Astrocyte (in vitro differentiated cells and primary cell): ENCODE results near the gene ARMC9. TPM values are rescaled to one million over a fixed set of nuclear protein-coding genes. Genes with fewer than 3 reads are reported as not detected.

Source experiments
- DNase-seq: peaks from one replicate; pipeline ENCODE4 v3.0.0-alpha.2; 2010; ENCODE audit warnings: low read depth
- FAIRE-seq: peaks from 2 replicates; lab custom pipeline; 2011; peaks lifted over from hg19 to GRCh38; lab: Jason Lieb, UNC
- H2AFZ ChIP-seq: 2 replicates; pipeline ENCODE4 v1.6.0; 2012; ENCODE audit warnings: low read depth, low read length, inconsistent platforms
- H3K27ac ChIP-seq: 2 replicates; pipeline ENCODE4 v1.5.1; 2011; ENCODE audit warnings: low read depth, low read length, inconsistent platforms
- H3K27me3 ChIP-seq: 2 replicates; pipeline ENCODE4 v1.6.0; 2011; ENCODE audit warnings: low read length, inconsistent platforms; ENCODE audit not compliant: insufficient read depth
- H3K36me3 ChIP-seq: 2 replicates; pipeline ENCODE4 v1.5.1; 2011; ENCODE audit warnings: low read length, inconsistent platforms; ENCODE audit not compliant: insufficient read depth
- H3K4me1 ChIP-seq: 2 replicates; pipeline ENCODE4 v1.5.1; 2011; ENCODE audit warnings: low read length, inconsistent platforms; ENCODE audit not compliant: insufficient read depth
- H3K4me2 ChIP-seq: 2 replicates; pipeline ENCODE4 v1.6.0; 2012; ENCODE audit warnings: low read length, inconsistent platforms
- H3K4me3 ChIP-seq: 2 replicates; pipeline ENCODE4 v1.5.1; 2011; ENCODE audit warnings: low read depth, mild to moderate bottlenecking, low read length, inconsistent platforms; ENCODE audit not compliant: insufficient read depth
- H3K79me2 ChIP-seq: 2 replicates; pipeline ENCODE4 v1.6.0; 2012; ENCODE audit warnings: mild to moderate bottlenecking, low read length, inconsistent platforms; ENCODE audit not compliant: insufficient read depth
- H3K9ac ChIP-seq: 2 replicates; pipeline ENCODE4 v1.6.0; 2012; ENCODE audit warnings: mild to moderate bottlenecking, low read length, inconsistent platforms
- H3K9me3 ChIP-seq: 2 replicates; pipeline ENCODE4 v1.5.1; 2012; ENCODE audit warnings: low read depth, mild to moderate bottlenecking, low read length, inconsistent platforms; ENCODE audit not compliant: insufficient read depth
- H4K20me1 ChIP-seq: 2 replicates; pipeline ENCODE4 v1.6.0; 2012; ENCODE audit warnings: low read length, inconsistent platforms; ENCODE audit not compliant: insufficient read depth
- H3K27ac Mint-ChIP-seq: one replicate; pipeline ENCODE4 v1.8.0; 2021; ENCODE audit warnings: mild to moderate bottlenecking, mixed read lengths; ENCODE audit not compliant: unreplicated experiment
- H3K27me3 Mint-ChIP-seq: one replicate; pipeline ENCODE4 v1.8.0; 2021; ENCODE audit warnings: low read depth, mixed read lengths; ENCODE audit not compliant: unreplicated experiment
- H3K36me3 Mint-ChIP-seq: one replicate; pipeline ENCODE4 v1.8.0; 2021; ENCODE audit warnings: low read depth, mixed read lengths; ENCODE audit not compliant: unreplicated experiment
- H3K4me1 Mint-ChIP-seq: one replicate; pipeline ENCODE4 v1.8.0; 2021; ENCODE audit warnings: low read depth, mixed read lengths; ENCODE audit not compliant: unreplicated experiment
- H3K4me3 Mint-ChIP-seq: one replicate; pipeline ENCODE4 v1.8.0; 2021; ENCODE audit warnings: mild to moderate bottlenecking, moderate library complexity, mixed read lengths; ENCODE audit not compliant: unreplicated experiment
- H3K9me3 Mint-ChIP-seq: one replicate; pipeline ENCODE4 v1.8.0; 2021; ENCODE audit warnings: mild to moderate bottlenecking, mixed read lengths; ENCODE audit not compliant: unreplicated experiment
- EZH2 ChIP-seq: IDR thresholded peaks from 2 replicates; pipeline ENCODE4 v1.6.1; 2012; ENCODE audit warnings: mild to moderate bottlenecking, low read length, inconsistent platforms; ENCODE audit not compliant: insufficient read depth
- total RNA-seq: library from RNA; stranded (reverse); gene quantifications from 2 replicates; pipeline ENCODE4 v1.2.1, GENCODE V29; 2021
- TF ChIP-seq, protein P1 (sequence below): IDR thresholded peaks from 2 replicates; pipeline ENCODE4 v1.5.1; 2011; ENCODE audit warnings: low read depth, mild to moderate bottlenecking, inconsistent platforms, low read length, moderate library complexity; ENCODE audit not compliant: insufficient read depth

Gene ARMC9
- total RNA-seq, 1 donor from 2014 or later, result 52.4 TPM

DNA sequence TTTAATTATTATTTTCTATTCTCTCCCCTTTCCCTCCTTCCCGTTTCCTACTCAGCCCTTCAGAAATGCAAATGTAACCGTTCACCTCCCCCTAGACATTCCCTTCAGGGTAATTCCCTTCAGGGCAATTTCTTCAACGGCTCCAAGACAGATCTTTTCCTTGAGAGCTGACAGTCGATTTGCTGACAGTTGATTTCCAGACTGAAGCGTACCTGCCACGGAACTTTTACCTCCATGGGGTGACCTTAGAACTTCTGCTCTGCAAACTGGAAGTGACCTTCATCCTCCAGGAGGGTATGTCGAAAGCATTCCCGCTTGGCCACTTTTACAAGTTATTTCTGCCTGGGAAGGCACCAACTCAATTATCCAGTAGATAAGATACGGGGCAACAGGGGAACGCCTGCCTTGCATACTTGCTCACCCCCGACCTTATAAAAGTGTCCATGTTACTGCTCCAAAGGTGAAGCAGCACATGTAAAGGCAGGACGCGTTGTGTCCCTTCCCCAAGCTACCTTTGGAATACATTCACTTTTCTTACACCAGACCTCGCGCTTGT, 215.6 kb downstream of the ARMC9 start:
- DNase-seq, result no peak
- Histone ChIP-seq H3K27me3 (no peaks in the 10 kb centered on the region), H3K4me2 (no peak overlapping the region), H3K4me1 (peaks cover 5% of the 10 kb centered on the region), H3K27ac (no peak overlapping the region), H2AFZ (no peak overlapping the region), H3K79me2 (no peaks in the 10 kb centered on the region), H3K9ac (no peak overlapping the region), H3K36me3 (no peaks in the 10 kb centered on the region), H3K9me3 (no peaks in the 10 kb centered on the region), H4K20me1 (no peaks in the 10 kb centered on the region), H3K4me3 (no peak overlapping the region)
- Mint-ChIP-seq H3K27me3 (peaks cover 6% of the 10 kb centered on the region), H3K4me1 (peaks cover 5% of the 10 kb centered on the region), H3K9me3 (peaks cover 3% of the 10 kb centered on the region), H3K27ac (no peak overlapping the region), H3K4me3 (no peak overlapping the region), H3K36me3 (no peaks in the 10 kb centered on the region)
- no peak for FAIRE-seq
- TF ChIP-seq, protein P1, sequence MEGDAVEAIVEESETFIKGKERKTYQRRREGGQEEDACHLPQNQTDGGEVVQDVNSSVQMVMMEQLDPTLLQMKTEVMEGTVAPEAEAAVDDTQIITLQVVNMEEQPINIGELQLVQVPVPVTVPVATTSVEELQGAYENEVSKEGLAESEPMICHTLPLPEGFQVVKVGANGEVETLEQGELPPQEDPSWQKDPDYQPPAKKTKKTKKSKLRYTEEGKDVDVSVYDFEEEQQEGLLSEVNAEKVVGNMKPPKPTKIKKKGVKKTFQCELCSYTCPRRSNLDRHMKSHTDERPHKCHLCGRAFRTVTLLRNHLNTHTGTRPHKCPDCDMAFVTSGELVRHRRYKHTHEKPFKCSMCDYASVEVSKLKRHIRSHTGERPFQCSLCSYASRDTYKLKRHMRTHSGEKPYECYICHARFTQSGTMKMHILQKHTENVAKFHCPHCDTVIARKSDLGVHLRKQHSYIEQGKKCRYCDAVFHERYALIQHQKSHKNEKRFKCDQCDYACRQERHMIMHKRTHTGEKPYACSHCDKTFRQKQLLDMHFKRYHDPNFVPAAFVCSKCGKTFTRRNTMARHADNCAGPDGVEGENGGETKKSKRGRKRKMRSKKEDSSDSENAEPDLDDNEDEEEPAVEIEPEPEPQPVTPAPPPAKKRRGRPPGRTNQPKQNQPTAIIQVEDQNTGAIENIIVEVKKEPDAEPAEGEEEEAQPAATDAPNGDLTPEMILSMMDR, result no peak
- no peak for TF ChIP-seq EZH2

DNA sequence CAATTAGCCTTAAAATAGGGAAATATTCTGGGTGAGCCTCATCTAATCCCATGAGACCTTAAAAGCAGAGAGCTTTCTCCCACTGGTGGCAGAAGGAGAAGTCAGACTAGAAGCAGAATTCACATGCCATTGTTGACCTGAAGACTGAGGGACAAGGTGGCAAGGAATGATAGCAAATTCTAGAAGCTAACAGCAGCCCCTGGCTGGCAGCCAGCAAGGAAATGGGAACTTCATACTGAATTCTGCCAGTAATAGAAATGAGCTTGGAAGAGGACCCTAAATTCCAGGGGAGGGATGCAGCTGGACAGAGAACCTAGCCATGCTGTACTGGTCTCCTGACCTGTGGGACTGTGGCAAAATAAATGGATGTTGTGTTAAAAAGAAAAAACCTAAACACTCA, 216.6 kb downstream of the ARMC9 start:
- no peaks in the 10 kb centered on the region for H3K27me3 ChIP-seq
- H3K4me3 Mint-ChIP-seq, result no peak overlapping the region
- H3K4me3 ChIP-seq, result no peak overlapping the region
- no peak overlapping the region for H3K4me2 ChIP-seq
- DNase-seq, result no peak
- H3K9me3 ChIP-seq, result no peaks in the 10 kb centered on the region
- no peak overlapping the region for H3K9ac ChIP-seq
- no peaks in the 10 kb centered on the region for H3K36me3 Mint-ChIP-seq
- H3K79me2 ChIP-seq, result no peaks in the 10 kb centered on the region
- peaks cover 3% of the 10 kb centered on the region for H3K9me3 Mint-ChIP-seq
- H2AFZ ChIP-seq, result no peak overlapping the region
- H4K20me1 ChIP-seq, result no peaks in the 10 kb centered on the region
- H3K27me3 Mint-ChIP-seq, result peaks cover 9% of the 10 kb centered on the region
- TF ChIP-seq, protein P1, result no peak
- TF ChIP-seq EZH2, result no peak
- H3K4me1 Mint-ChIP-seq, result peaks cover 5% of the 10 kb centered on the region
- no peak overlapping the region for H3K27ac Mint-ChIP-seq
- peaks cover 5% of the 10 kb centered on the region for H3K4me1 ChIP-seq
- FAIRE-seq, result no peak
- H3K27ac ChIP-seq, result no peak overlapping the region
- H3K36me3 ChIP-seq, result no peaks in the 10 kb centered on the region

DNA sequence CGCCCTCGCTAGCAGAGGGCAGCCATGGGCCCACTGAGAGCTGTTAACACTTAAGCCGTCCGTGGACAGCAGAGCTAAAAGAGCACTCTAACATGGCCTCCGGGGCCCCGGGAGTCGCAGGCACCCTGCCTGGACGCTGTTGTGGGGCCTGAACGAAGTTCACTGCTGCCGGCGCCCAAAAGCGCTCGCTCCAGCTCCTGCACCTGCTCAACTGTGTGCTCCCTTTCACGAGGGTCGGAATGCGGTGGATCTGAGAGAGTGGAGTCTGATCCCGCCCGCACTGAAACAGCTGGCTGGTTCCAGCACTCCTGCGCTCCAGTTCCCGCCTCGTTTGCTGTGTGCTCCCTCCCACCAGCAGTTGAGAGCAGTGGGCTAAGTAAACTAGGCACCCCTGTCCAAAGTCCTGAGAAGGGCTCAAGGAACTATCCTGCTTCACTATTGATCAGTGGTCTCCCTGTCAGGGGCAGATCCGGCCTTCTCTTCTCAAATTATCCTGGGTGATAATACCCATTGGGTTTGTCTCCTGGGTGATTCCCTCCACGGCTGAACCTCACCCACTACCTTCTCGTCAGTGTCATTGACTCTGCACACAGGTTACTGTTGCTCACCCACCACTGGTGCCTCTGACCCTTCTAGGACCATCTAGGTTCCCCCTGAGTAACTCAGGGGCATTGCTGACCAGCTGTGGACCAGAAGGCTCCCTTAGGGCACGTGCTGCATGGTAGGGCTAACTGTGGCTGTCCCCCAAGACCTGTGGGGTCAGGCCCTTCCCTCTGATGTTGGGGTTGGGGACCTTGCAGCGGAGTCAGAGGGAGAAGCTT, 220.6 kb downstream of the ARMC9 start:
- Histone ChIP-seq H3K79me2 (no peaks in the 10 kb centered on the region), H3K36me3 (no peaks in the 10 kb centered on the region), H3K9me3 (no peaks in the 10 kb centered on the region), H3K4me1 (no peaks in the 10 kb centered on the region), H3K9ac (no peak overlapping the region), H3K4me2 (no peak overlapping the region), H3K27ac (no peak overlapping the region), H4K20me1 (no peaks in the 10 kb centered on the region), H3K27me3 (no peaks in the 10 kb centered on the region), H3K4me3 (no peak overlapping the region), H2AFZ (no peak overlapping the region)
- no peaks in the 10 kb centered on the region for H3K4me1 Mint-ChIP-seq
- no peaks in the 10 kb centered on the region for H3K36me3 Mint-ChIP-seq
- no peak overlapping the region for H3K27ac Mint-ChIP-seq
- DNase-seq (no peak), FAIRE-seq (no peak)
- TF ChIP-seq, protein P1, result no peak
- no peak for TF ChIP-seq EZH2
- H3K9me3 Mint-ChIP-seq, result no peaks in the 10 kb centered on the region
- H3K4me3 Mint-ChIP-seq, result no peak overlapping the region
- peaks cover 11% of the 10 kb centered on the region for H3K27me3 Mint-ChIP-seq
